ENCODE results near the gene ZBBX.
"Not testable (repeated sequence)": the region's sequence is repeated elsewhere in the genome, so short reads cannot be mapped to it uniquely, and the experiment has no call there.

The ZBBX gene, protein sequence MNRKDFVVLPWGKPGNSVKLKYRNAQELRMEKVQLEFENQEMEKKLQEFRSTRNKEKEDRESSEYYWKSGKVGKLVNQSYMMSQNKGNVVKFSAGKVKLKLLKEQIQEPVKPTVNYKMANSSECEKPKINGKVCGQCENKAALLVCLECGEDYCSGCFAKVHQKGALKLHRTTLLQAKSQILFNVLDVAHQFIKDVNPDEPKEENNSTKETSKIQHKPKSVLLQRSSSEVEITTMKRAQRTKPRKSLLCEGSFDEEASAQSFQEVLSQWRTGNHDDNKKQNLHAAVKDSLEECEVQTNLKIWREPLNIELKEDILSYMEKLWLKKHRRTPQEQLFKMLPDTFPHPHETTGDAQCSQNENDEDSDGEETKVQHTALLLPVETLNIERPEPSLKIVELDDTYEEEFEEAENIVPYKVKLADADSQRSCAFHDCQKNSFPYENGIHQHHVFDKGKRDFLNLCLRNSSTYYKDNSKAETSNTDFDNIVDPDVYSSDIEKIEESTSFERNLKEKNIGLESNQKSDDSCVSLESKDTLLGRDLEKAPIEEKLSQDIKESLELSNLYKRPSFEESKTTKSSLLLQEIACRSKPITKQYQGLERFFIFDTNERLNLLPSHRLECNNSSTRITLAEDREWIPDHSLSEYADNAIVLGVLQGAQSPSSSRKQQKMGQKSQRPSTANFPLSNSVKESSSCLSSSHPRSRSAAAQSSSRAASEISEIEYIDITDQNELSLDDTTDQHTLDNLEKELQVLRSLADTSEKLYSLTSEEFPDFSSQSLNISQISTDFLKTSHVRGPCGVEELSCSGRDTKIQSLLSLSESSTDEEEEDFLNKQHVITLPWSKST

DNA sequence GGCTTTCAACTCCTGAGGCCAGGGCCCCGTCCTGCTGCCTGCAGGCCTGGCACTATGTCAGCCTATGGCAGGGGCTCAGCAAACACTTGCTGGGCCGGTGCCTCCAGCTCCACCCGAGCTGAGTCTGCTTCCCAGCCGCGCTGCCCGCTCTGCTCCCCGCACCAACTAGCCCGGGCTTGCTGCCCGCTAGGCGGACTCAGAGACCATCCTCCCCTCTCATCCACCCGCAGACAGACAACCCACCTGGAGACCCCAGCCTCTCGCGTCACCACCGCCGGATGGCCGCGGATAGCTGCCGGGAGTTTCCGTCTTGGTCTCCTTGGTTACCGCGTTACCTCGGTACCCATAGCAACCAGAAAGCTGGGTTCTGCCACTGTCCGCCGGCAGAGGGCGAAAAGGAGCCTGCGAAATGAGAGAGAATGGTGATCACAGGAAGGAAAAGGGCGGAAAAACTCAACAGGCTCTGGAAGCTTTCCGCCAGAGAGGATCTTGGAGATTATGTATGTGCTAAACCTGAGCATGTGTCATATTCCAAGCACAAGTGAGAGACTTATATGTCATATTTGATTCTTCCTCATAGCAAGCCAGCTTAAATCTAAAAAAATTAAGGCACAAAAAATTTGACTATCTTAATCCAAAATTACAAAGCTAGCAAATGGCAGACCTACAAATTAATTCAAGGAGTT lies at the start of gene ZBBX:
TSS of gene ZBBX (minus strand) at position 294 of the 686 bp plus-strand sequence. CDS start 7,396 bp downstream, outside the sequence.
- peak; percentile 60 for DNase-seq (ENCODE audit: low spot score)

DNA sequence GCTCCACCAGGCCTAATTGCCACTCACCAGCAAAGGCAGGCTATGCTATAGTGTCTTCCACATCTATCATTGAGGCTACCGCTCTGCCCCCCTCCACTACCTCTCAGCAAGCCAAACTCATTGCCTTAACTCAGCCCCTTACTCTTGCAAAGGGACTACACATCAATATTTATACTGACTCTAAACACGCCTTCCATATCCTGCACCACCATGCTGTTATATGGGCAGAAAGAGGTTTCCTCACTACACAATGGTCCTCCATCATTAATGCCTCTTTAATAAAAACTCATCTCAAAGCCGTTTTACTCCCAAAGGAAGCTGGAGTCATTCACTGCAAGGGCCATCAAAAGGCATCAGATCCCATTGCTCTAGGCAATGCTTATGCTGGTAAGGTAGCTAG lies 46.9 kb upstream of the ZBBX start:
- DNase-seq (ENCODE audit: low spot score): not testable (repeated sequence)

DNA sequence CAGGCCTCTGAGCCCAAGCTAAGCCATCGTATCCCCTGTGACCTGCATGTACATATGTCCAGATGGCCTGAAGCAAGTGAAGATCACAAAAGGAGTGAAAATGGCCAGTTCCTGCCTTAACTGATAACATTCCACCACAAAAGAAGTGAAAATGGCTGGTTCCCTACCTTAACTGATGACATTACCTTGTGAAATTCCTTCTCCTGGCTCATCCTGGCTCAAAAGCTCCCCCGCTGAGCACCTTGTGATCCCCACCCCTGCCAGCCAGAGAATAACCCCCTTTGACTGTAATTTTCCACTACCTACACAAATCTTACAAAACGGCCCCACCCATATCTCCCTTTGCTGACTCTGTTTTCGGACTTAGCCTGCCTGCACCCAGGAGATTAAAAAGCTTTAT lies 42.3 kb upstream of the ZBBX start:
- DNase-seq (ENCODE audit: low spot score): not testable (repeated sequence)

DNA sequence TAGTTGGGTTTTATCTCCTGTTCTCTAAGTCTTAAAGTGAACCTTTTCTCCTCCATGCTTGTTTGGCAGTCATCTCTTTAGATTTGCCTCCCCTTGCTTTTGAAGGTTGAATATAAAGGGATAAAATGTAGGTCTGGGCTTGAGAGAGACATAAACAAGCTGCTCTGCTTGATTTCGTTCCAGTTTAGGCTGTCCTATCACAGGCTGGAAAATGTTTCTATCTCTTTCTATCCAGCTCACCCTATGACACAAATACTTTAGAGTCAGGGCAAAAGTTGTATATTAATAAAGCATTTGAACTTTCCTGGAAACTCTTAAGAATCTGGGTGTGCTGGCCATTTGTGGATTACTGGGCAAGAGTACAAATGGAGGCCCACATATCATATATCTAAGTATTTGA lies 29.5 kb upstream of the ZBBX start:
- DNase-seq (ENCODE audit: low spot score): no peak

DNA sequence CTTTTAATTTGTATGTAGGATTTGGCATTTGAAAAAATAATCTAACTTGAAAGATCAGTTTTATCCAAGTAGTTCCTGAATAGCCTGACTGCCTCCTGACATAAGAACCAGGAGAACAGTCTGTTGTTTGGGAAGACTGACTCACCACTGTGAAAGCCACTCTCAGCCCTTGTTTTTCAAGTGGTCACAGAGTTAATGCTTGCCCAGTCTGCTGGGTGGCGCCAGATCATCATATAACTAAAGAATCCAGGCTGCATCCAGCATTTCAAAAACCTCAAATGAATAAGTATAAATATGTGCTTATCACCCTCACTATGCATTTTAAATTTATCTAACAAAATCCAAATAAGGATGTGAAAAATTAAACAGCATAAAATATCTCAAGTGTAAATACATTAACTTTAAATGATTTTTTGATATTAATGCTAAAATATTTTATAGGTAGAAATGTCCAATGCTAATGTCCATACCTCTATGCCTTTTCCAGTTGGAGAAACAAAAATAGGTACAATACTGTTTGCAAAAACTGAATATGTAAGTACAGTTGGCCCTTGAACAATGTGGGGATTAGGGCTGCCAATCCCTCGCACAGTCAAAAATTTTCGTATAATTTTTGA lies 26.9 kb upstream of the ZBBX start:
- DNase-seq (ENCODE audit: low spot score): no peak

DNA sequence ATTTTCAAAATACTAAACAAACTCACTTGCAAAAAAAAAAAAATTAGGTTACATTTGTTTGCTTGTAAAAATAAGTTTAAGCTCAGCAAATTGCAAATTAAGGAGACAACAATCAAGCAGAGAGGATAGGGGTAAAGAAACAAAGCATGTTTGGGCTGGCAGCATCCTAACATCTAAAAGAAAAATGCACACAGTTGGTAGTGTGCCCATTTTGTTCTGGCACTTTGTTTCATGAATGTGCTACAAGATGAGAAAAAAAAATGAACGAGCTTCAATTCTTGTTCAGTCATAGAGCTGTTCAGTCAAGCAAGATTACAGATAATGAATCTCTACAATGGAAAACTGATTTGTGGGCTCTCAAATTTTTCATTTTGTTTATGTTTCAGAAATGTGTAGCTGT lies 17.7 kb upstream of the ZBBX start:
- DNase-seq (ENCODE audit: low spot score): no peak

DNA sequence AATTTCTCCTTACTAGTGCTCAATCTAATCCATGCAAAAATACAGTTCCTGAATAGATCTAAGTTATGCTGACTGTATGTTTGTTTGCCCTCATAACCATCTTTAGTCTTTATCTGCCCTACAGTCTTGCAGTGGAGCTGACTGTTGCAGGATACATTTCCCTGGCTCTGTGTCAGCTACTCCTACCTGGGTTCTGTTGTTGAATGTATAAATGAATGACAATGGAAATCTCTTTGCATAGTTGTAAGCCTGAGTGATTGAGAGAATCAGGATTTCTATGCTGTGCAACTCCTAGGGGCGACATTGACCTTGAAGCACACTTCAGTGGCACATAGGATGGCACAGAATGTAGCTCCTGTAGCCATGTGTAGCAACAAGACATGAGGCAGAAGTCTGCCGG lies 16.0 kb upstream of the ZBBX start:
- DNase-seq (ENCODE audit: low spot score): no peak

DNA sequence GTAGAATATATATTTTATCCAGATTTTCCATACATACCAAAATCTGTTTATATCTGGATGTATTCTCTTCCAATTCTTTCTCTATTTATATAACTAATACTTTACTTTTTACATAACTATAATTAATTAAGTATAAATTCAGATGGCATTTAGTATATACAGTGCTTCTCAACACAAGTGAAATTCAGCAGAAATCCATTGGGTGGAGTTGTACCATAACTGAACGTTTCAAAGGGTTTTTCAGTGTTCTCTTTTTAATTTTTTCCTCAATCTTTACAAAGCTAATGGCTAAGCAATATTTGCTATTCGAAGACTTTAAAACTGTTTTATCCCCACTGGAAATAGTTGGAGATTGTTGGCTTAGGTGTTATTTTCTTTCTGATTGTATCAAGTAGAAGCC lies 13.9 kb upstream of the ZBBX start:
- DNase-seq (ENCODE audit: low spot score): no peak

DNA sequence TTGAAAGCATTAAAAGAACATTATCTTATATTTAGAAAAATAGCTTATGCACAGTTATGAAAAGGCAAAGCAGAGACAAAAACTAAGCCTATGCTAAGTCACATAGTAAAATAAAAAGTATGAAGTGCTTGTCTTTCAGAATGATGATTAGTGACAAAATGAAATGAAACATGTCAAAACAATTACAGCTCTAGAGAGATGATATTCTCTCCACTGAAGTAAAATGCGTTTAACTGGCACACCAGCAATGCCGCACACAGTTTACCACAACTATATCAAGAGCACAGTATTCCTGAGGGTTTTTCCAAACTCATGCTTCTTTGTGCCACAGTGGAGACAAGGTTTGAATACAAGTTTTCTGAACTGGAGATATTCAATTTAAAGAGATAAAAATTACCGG lies 2.1 kb upstream of the ZBBX start:
- DNase-seq (ENCODE audit: low spot score): no peak

DNA sequence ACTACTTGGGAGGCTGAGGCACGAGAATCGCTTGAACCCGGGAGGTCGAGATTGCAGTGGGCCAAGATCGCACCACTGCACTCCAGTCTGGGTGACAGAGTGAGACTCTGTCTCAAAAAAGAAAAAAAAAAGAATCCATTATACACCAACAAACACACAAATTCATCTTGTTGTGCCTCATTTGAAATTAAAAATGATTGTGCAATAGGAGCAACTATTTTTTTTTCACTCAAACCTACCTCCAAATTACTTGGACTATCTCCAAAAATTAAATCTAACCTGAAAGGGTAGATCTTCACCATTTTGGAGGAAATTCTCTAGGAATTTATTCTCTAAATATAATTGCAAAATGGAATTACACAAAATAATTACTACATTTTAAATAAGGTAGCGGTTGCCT lies 4.6 kb downstream of the ZBBX start:
- DNase-seq (ENCODE audit: low spot score): no peak

DNA sequence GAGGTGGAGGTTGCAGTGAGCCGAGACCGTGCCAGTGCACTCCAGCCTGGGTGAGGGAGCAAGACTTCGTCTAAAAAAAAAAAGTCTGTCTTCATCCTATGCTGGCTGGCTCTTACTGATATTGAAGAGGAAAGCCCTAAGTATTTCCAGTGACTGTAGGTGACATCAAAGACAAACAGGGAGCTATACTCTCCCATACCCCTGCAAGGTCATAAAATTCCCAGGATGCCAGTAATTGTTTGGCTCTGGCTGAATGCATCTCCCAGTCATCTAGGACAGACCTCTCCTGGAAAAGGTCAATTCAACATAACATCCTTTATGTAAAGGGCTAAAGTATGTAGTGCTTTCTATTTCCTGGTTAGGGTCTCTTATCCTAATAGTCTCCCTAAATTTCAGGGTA lies 8.0 kb downstream of the ZBBX start:
- DNase-seq (ENCODE audit: low spot score): no peak

DNA sequence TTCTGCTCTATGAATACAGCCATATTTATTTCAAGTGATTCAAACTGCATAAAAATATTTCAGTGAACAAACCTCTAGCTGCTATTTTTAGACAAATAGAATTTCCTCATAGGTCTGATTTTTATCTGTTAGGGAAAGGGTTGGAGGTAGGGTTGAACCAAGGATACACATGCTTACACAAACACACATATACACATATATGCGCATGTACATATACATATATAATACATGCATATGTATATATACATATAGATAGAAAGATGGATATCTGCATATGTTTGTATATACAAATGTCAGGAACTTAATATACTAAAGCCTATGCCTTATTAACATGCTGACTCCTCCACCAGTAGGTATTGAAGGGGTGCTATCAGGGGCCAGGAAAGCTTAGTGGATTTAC lies 18.1 kb downstream of the ZBBX start:
- no peak for DNase-seq (ENCODE audit: low spot score)

DNA sequence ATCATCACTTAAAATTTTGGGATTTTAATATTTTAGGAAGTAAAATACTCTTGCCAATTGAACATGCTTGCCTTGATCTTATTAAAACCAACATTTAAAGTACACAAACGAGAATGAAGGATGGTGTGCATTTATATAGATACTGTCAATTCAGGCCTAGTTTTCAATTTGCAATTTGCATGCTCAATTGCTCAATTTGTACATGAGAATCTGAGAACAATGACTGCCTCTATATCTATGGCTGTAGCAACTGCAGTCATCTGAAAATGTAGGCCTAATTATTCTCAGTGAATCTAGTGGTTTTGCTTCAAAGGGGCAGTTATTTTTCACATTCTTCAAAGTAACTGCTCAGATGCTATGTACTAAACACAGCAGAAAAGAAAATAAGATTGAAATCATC lies 18.8 kb downstream of the ZBBX start:
- no peak for DNase-seq (ENCODE audit: low spot score)

DNA sequence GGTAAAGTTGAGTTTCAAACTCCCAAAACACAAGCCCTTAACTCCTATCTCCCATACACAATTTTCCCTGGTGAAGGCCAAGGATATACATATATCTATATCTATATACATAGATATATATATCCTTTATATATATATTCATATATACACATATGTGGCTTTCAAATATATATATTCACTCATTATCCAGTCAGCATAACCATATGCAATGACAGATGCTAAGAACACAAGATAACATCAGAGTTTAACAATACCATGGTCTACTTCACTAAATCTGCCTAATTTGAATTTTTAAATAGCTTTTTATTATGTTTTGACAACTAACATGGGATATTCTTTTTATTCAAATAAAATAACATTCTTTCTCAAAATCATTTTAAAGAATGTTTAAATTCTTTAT lies 24.7 kb downstream of the ZBBX start:
- no peak for DNase-seq (ENCODE audit: low spot score)

DNA sequence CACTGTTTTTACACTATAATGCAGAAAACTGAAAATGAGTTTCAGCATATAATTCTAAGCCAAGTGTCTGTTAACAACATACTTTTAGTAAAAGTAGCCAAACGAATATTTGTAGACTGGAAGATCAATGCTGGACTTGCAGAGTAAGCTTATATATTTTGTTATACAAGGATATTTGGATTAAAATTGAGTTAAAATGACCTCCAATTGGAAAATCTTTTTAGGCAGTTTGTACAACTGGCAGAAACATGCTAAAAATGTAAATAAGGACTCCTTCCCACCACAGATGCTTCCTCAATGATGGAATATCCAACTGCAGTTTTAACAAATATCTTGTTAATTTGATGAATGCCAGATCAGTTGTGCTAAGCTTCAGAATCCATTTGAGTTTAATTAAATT lies 25.3 kb downstream of the ZBBX start:
- no peak for DNase-seq (ENCODE audit: low spot score)

DNA sequence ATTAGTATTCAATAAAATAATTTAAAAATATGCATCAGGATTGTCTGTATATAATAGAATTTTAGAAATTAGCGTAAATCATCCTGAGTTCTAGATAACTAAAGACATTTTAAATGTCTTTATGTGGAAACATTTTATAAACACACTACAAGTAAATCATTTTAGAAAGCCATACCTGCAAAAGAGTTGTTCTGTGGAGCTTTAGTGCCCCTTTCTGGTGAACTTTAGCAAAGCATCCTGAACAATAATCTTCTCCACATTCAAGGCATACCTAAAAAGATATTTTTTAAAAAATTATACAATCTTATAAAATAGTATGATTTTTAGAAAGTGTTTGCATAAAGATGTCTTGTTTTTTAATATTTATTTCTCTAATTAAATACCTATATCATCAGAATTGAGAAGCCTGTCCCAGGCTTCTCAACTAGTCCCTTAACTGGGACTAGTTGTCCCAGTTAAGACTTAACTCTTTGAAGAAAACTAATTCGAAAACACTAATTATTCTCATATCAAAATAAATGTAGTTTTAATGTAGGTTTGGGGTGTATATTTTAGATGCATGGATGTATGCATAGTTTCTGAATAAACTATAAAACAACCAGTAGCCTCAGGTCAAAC lies 29.7 kb downstream of the ZBBX start:
- no peak for DNase-seq (ENCODE audit: low spot score)

DNA sequence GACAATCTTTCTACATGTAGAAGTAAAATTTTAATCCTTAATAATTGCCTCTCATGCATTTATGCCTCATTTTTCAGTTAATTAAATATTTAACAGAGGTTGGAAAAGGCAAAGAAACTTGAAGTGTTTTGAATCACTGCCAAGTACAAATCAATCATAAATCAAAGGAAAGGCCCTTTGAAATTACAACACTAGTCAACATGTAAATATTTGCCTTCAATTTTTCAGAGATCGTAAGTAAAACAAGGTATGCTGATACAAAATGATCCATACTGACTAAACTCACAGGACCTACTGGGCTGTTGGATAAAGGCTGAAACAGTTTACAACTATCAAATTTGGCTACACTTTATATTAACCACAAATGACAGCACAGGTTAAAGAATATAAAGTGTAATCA lies 33.9 kb downstream of the ZBBX start:
- DNase-seq (ENCODE audit: low spot score): no peak

DNA sequence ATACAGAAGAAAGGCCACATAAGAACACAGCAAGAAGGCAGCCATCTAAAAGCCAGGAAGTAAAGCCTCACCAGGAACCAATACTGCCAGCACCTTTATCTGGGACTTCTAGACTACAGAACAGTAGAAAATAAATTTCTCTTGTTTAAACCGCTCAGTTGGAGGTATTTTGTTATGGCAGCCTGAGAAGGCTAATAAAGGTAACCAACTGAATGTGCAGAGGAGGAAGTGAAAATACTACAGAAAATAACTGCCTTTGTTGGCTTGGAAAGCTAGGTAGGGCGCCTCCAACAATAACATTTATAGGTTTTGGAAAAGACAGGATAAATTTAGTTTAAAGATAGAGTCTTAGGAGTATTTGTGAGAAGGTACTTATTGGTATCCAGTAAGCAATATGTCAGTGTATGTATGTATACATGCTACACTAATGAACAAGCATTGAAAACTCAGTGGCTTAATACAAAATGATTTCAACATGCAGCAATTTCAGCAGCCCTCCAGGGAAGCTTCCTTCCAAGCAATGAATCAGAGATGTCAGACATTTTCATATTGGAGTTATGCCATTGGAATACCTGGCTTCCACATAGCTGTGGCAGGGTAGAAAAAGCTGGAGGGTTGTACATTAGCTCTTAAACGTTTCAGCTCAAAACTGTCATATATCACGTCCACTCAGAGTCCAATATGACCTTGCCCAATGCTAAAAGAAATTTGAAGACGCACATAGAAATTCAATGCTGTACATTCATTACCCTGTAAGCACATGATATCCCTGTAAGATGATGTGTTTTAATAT lies 48.9 kb downstream of the ZBBX start:
- DNase-seq (ENCODE audit: low spot score): no peak

DNA sequence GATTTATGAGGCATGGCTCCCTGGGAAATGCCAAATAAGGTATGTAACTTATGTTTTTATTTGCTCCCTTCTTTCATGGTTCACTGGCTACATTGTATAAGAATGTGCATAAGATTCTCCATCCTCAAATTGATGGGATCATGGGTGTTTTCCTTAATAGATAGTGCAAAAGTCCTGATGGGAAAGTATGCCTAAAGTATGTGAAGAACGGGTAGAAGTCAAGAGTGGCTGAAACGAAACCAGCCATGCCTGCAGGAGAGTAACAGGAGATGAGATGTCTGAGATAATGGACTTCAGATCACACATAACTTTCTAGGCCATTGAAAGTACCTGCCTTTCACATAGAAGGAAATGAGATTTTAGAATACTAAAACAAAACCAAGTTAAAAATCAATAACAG lies 56.5 kb downstream of the ZBBX start:
- DNase-seq (ENCODE audit: low spot score): no peak

DNA sequence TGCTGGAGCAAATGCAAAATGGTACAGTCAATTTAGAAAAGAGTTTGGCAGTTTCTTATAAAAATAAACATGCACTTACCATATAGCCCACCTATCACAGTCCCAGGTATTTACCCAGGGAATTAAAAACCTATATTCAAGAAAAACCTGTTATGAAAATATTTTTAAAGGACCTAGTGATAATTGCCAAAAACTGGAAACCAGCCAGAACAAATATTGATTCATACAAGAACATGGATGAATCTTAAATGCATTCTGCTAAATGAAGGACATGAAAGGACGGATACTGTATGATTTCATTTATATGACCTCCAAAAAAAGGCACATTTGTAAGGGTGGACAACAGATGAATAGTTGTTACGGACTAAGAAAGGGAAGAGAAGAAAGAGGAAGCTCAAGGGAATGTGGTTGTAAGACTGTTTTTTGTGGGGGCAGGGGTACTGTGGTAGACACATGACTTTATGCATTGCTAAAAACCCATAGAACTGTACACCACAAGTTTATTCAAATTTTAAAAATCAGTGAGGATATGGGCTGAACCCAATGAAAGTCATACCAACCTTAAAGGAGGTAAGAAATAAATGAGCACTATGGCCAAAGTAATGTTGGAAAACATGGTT lies 61.0 kb downstream of the ZBBX start:
- no peak for DNase-seq (ENCODE audit: low spot score)

DNA sequence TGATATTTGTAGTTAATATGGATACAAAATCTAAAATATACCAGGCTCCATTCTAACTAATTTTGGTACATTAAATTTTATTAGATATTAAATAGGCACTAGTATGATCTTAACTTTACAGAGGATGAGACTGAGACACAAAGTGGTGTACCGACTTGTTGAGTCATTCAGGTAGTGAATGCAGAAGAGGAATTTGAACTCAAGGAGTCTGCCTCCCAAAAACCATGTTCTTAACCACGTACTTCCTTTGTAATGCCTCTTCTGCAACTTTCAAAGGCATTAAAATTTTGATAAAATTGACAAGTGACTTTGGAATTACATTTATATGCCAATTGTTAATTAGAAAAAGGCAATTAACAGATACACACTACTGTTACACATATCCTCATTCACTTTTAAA lies 61.8 kb downstream of the ZBBX start:
- DNase-seq (ENCODE audit: low spot score): no peak
